Hepatocyte (in vitro differentiated cells): Measurements from ENCODE around the gene ATCAY. TPM values are rescaled to one million over a fixed set of nuclear protein-coding genes. Genes with fewer than 3 reads are reported as not detected.
A peak's percentile ranks its signal among the peaks of the same experiment; 100 is the strongest.

Source experiments
- DNase-seq: peaks from one replicate; pipeline ENCODE4 v3.0.0-alpha.2; 2016; ENCODE audit warnings: low spot score
- H2AFZ ChIP-seq: fragments of 200-600 bp; sonication (generic); 2 replicates; pipeline ENCODE4 v1.6.0; 2016; ENCODE audit warnings: antibody characterized with exemption, mild to moderate bottlenecking
- H3K27ac ChIP-seq: fragments of 200-600 bp; sonication (generic); 2 replicates; pipeline ENCODE4 v1.5.1; 2016; ENCODE audit warnings: mild to moderate bottlenecking
- H3K27me3 ChIP-seq: fragments of 200-600 bp; sonication (generic); 2 replicates; pipeline ENCODE4 v1.6.1; 2016
- H3K36me3 ChIP-seq: fragments of 200-600 bp; sonication (generic); replicated peaks from 2 replicates; pipeline ENCODE4 v1.5.1; 2016; ENCODE audit warnings: low read depth; ENCODE audit not compliant: insufficient read depth
- H3K4me1 ChIP-seq: fragments of 200-600 bp; sonication (generic); 2 replicates; pipeline ENCODE4 v1.5.1; 2016; ENCODE audit warnings: mild to moderate bottlenecking, moderate library complexity; ENCODE audit not compliant: insufficient read depth
- H3K4me2 ChIP-seq: fragments of 200-600 bp; sonication (generic); 2 replicates; pipeline ENCODE4 v1.6.0; 2016
- H3K4me3 ChIP-seq: fragments of 200-600 bp; sonication (generic); 2 replicates; pipeline ENCODE4 v1.5.1; 2016; ENCODE audit warnings: mild to moderate bottlenecking
- H3K79me2 ChIP-seq: fragments of 200-600 bp; sonication (generic); 2 replicates; pipeline ENCODE4 v1.6.0; 2017; ENCODE audit warnings: mild to moderate bottlenecking
- H3K9me2 ChIP-seq: fragments of 200-600 bp; sonication (generic); replicated peaks from 2 replicates; pipeline ENCODE4 v1.6.0; 2017; ENCODE audit warnings: mild to moderate bottlenecking; ENCODE audit not compliant: insufficient read depth
- H3K9me3 ChIP-seq: fragments of 200-600 bp; sonication (generic); 2 replicates; pipeline ENCODE4 v1.5.1; 2016; ENCODE audit warnings: low read depth, mild to moderate bottlenecking
- H4K20me1 ChIP-seq: fragments of 200-600 bp; sonication (generic); 2 replicates; pipeline ENCODE4 v1.6.0; 2016; ENCODE audit warnings: mild to moderate bottlenecking; ENCODE audit not compliant: insufficient read depth, poor library complexity, severe bottlenecking
- EZH2 ChIP-seq: fragments of 200-600 bp; sonication (generic); IDR thresholded peaks from 2 replicates; pipeline ENCODE4 v1.6.1; 2016; ENCODE audit warnings: antibody characterized with exemption, mild to moderate bottlenecking, borderline replicate concordance
- EZH2phosphoT487 ChIP-seq: fragments of 200-600 bp; sonication (generic); IDR thresholded peaks from one replicate; pipeline ENCODE4 v1.6.1; 2018; ENCODE audit warnings: antibody characterized with exemption, mild to moderate bottlenecking, low read depth, moderate library complexity; ENCODE audit not compliant: unreplicated experiment, severe bottlenecking
- WGBS: methylation state at CpG from one replicate; pipeline ENCODE4 v1.1.6; 2016; ENCODE audit warnings: low lambda C conversion rate; ENCODE audit errors: missing lambda C conversion rate; 5-methylcytosine and 5-hydroxymethylcytosine counted together
- polyA plus RNA-seq: library from polyadenylated mRNA; unstranded; fragments of >200 nt; fragmentation: Nextera tagmentation; extraction: Ambion mirVana; gene quantifications from 2 replicates; pipeline ENCODE4 v1.2.1, GENCODE V29; 2016
- total RNA-seq: library from RNA; depleted of rRNA; stranded (reverse); fragments of >200 nt; gene quantifications from 2 replicates; pipeline ENCODE4 v1.2.3, GENCODE V29; 2014
- TF ChIP-seq, protein P1 (sequence below): fragments of 200-600 bp; sonication (generic); IDR thresholded peaks from 2 replicates; pipeline ENCODE4 v1.5.1; 2016; ENCODE audit warnings: antibody characterized with exemption, mild to moderate bottlenecking; ENCODE audit not compliant: poor library complexity

Gene ATCAY
- total and polyA plus RNA-seq, 2 experiments from 2014 or later: 0.13 TPM; not detected in 1

DNA sequence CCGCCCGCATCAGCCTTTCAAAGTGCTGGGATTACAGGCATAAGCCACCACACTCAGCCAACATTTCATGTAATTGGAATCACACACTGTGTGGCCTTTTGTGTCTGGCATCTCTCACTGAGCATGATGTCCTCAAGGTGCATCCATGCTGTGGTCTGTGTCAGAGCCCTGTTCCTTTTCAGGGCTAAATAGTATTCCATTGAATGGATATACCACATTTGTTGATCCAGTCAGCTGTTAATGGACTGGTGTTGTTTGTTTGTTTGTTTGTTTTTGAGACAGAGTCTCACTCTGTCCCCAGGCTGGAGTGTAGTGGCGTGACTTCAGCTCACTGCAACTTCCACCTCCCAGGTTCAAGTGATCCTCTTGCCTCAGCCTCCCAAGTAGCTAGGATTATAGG is 17.9 kb downstream of the ATCAY start:
- no peak overlapping the region for H2AFZ ChIP-seq
- TF ChIP-seq, protein P1, sequence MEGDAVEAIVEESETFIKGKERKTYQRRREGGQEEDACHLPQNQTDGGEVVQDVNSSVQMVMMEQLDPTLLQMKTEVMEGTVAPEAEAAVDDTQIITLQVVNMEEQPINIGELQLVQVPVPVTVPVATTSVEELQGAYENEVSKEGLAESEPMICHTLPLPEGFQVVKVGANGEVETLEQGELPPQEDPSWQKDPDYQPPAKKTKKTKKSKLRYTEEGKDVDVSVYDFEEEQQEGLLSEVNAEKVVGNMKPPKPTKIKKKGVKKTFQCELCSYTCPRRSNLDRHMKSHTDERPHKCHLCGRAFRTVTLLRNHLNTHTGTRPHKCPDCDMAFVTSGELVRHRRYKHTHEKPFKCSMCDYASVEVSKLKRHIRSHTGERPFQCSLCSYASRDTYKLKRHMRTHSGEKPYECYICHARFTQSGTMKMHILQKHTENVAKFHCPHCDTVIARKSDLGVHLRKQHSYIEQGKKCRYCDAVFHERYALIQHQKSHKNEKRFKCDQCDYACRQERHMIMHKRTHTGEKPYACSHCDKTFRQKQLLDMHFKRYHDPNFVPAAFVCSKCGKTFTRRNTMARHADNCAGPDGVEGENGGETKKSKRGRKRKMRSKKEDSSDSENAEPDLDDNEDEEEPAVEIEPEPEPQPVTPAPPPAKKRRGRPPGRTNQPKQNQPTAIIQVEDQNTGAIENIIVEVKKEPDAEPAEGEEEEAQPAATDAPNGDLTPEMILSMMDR: no peak
- TF ChIP-seq EZH2phosphoT487: no peak
- TF ChIP-seq EZH2: no peak
- no peaks in the 10 kb centered on the region for H4K20me1 ChIP-seq
- no peaks in the 10 kb centered on the region for H3K36me3 ChIP-seq
- WGBS: 96% methylated on average over 3 of the region's 3 CpGs
- H3K27me3 ChIP-seq: no peaks in the 10 kb centered on the region
- H3K79me2 ChIP-seq: no peaks in the 10 kb centered on the region
- no peaks in the 10 kb centered on the region for H3K9me3 ChIP-seq
- no peak overlapping the region for H3K4me3 ChIP-seq
- DNase-seq: no peak
- H3K4me2 ChIP-seq: no peak overlapping the region
- no peaks in the 10 kb centered on the region for H3K9me2 ChIP-seq
- H3K4me1 ChIP-seq: no peaks in the 10 kb centered on the region
- H3K27ac ChIP-seq: no peak overlapping the region

DNA sequence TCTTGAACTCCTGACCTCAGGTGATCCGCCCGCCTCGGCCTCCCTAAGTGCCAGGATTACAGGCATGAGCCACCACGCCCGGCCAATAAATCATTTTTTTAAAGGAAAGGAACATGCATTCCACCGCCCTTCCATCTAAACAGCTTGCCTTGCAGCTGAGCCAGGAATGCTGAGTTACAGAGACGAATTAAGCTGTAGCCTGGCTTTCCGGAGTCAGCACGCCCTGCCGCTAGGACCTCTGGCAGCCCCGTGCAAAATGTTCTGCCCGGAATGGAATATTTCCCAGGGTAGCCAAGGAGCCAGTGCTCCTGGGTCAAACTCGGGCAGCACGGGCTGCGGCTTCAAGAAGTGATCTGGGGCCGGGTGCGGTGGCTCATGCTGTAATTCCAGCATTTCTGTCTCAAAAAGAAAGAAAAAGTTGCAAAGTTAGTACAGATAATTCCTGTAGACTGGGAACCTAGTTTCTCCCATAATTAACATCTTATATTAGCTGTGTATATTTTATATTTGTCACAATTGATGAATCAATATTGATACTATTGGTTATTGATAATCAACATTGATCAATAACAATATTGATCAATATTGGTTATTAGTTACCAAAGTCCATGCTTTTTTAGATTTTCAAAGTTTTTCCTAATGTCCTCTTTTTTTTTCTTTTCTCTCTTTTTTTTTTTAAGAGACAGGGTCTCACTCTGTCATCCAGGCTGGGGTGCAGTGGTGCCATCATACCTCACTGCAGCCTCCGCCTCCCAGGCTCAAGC is 19.2 kb downstream of the ATCAY start:
- no peak overlapping the region for H2AFZ ChIP-seq
- TF ChIP-seq EZH2: no peak
- no peak for TF ChIP-seq EZH2phosphoT487
- TF ChIP-seq, protein P1: no peak
- 70% methylated on average over 18 of the region's 18 CpGs for WGBS
- peak; percentile 16 for DNase-seq
- no peak overlapping the region for H3K4me3 ChIP-seq
- H3K27me3 ChIP-seq: no peaks in the 10 kb centered on the region
- H3K4me1 ChIP-seq: no peaks in the 10 kb centered on the region
- no peak overlapping the region for H3K27ac ChIP-seq
- H3K36me3 ChIP-seq: no peaks in the 10 kb centered on the region
- H3K79me2 ChIP-seq: no peaks in the 10 kb centered on the region
- H3K9me3 ChIP-seq: no peaks in the 10 kb centered on the region
- no peak overlapping the region for H3K4me2 ChIP-seq
- H3K9me2 ChIP-seq: no peaks in the 10 kb centered on the region
- no peaks in the 10 kb centered on the region for H4K20me1 ChIP-seq

DNA sequence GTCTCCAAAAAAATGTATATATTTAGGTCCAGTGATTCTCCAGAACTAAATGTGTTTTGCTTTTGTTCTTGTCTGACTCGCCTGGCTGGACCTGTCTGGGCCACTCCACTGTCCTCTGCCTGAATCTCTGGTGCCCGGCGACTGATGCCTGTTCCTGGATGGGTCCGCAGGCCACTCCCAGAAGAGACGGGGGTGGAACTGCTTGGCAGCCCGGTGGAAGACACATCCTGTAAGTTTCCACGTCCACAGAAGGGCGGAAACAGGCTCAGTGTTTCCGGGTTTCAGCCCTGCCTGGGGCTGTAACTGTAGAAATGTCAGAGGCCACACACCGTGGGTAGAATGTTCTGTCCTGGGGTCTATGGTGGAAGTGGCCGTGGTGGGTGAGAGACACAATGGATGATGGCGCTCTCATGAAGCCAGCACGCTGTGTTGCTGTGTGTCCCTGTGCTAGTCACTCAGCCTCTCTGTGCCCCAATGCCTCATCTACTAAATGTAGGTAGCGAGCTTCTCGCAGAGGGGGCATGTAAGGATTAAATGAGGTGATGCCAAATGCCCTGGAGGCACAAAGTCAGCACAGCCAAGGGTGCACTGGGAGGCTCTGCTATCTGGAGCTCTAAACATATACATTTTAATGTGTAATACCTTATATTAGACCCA is 22.0 kb downstream of the ATCAY start:
- Histone ChIP-seq H3K4me2 (no peak overlapping the region), H3K9me3 (no peaks in the 10 kb centered on the region), H3K4me1 (no peaks in the 10 kb centered on the region), H2AFZ (no peak overlapping the region), H3K27ac (no peak overlapping the region), H3K4me3 (no peak overlapping the region), H3K79me2 (no peaks in the 10 kb centered on the region), H4K20me1 (no peaks in the 10 kb centered on the region), H3K27me3 (no peaks in the 10 kb centered on the region), H3K9me2 (no peaks in the 10 kb centered on the region), H3K36me3 (no peaks in the 10 kb centered on the region)
- TF ChIP-seq, protein P1: no peak
- no peak for TF ChIP-seq EZH2
- TF ChIP-seq EZH2phosphoT487: no peak
- DNase-seq: no peak
- WGBS: 83% methylated on average over 15 of the region's 15 CpGs
